K562 (cell line): Measurements from ENCODE around the gene DYRK1A. TPM values are rescaled to one million over a fixed set of nuclear protein-coding genes. Genes with fewer than 3 reads are reported as not detected.
A peak's percentile ranks its signal among the peaks of the same experiment; 100 is the strongest.

Experiments
- BRCA1 ChIP-seq, 2 experiments: fragments of 450-650 bp in 1 of 2; sonication (generic) in 1 of 2; formaldehyde crosslinking in 1 of 2; IDR thresholded peaks; 2 replicates each; pipeline versions ENCODE4 v1.5.0 to v1.6.1; 2017 to 2020; ENCODE audit warnings: mild to moderate bottlenecking in 1 of 2, missing genetic modification reagents in 1 of 2
- CBFA2T2 ChIP-seq: fragments of 450-650 bp; conservative IDR thresholded peaks from 2 replicates; pipeline ENCODE4 v1.6.1; 2017; ENCODE audit warnings: mild to moderate bottlenecking
- CXXC5 ChIP-seq: fragments of 250-450 bp; sonication (Bioruptor Pico); IDR thresholded peaks from 2 replicates; pipeline ENCODE4 v1.8.0; 2022; ENCODE audit warnings: inconsistent platforms, mild to moderate bottlenecking, moderate library complexity
- FOXJ2 ChIP-seq: fragments of 200-800 bp; sonication (Bioruptor generic); IDR thresholded peaks from 2 replicates; pipeline ENCODE4 v1.6.1; 2016; ENCODE audit warnings: missing genetic modification characterization, missing compliant biosample characterization
- MAFF ChIP-seq: IDR thresholded peaks from 2 replicates; pipeline ENCODE4 v1.6.1; 2012; ENCODE audit warnings: low read length, improper control_type of control experiment
- MTA1 ChIP-seq: fragments of 450-650 bp; IDR thresholded peaks from 2 replicates; pipeline ENCODE4 v1.6.1; 2017; ENCODE audit warnings: borderline replicate concordance
- MYNN ChIP-seq, 2 experiments: sonication (generic); formaldehyde crosslinking in 1 of 2; IDR thresholded peaks; 2 replicates each; pipeline versions ENCODE4 v1.5.0 to v1.6.1; 2016 to 2020; ENCODE audit warnings: antibody characterized with exemption in 1 of 2, missing genetic modification reagents in 1 of 2
- NR2C2 ChIP-seq, 2 experiments: fragments of 200-800 bp in 1 of 2; sonication (Bioruptor generic) in 1 of 2; sonication (generic) in 1 of 2; formaldehyde crosslinking in 1 of 2; IDR thresholded peaks; 2 replicates each; pipeline versions ENCODE4 v1.6.1 to v1.8.0; 2016 to 2022; ENCODE audit warnings: mild to moderate bottlenecking in 1 of 2, missing compliant biosample characterization in 1 of 2, missing genetic modification characterization in 1 of 2, missing genetic modification reagents in 1 of 2
- RCOR1 ChIP-seq, 2 experiments: IDR thresholded peaks; 2 replicates each; pipeline ENCODE4 v1.6.1; 2012; ENCODE audit warnings: low read depth in 2 of 2, low read length in 2 of 2, borderline replicate concordance in 1 of 2, improper control_type of control experiment in 1 of 2
- STAT5A ChIP-seq: IDR thresholded peaks from 2 replicates; pipeline ENCODE4 v1.6.1; 2012; ENCODE audit warnings: low read length, inconsistent platforms, borderline replicate concordance
- ZNF12 ChIP-seq: sonication (generic); formaldehyde crosslinking; IDR thresholded peaks from 2 replicates; pipeline ENCODE4 v1.4.0; 2020; ENCODE audit warnings: mild to moderate bottlenecking, missing genetic modification reagents
- ZNF79 ChIP-seq: fragments of 250-450 bp; sonication (Bioruptor Pico); IDR thresholded peaks from 2 replicates; pipeline ENCODE4 v1.4.0; 2020; ENCODE audit warnings: low read depth, mild to moderate bottlenecking, moderate library complexity
- polyA plus RNA-seq, 8 experiments: library from polyadenylated mRNA; depleted of rRNA in 4 of 8; stranded (reverse) in 5 of 8; unstranded in 3 of 8; fragments of >200 nt; fragmentation: Nextera tagmentation in 2 of 8; fragmentation: Illumina TruSeq in 1 of 8; extraction: Ambion mirVana in 2 of 8; extraction: Trizol in 1 of 8; gene quantifications; 2 replicates each; pipeline versions ENCODE4 v1.2.1 to v1.2.3, GENCODE V29; 2011 to 2014; ENCODE audit warnings: inconsistent platforms in 1 of 8, missing spikeins in 1 of 8
- total RNA-seq, 7 experiments: library from RNA; depleted of rRNA in 6 of 7; stranded (reverse); fragments of >200 nt in 6 of 7; fragmentation: Illumina TruSeq in 2 of 7; extraction: Trizol in 2 of 7; gene quantifications; 2 replicates each; pipeline versions ENCODE4 v1.2.1 to v1.2.3, GENCODE V29; 2011 to 2021; ENCODE audit warnings: low replicate concordance in 1 of 7
- TF ChIP-seq, protein P1 (sequence below), 2 experiments: fragments of 450-650 bp in 1 of 2; sonication (generic) in 1 of 2; formaldehyde crosslinking; conservative IDR thresholded peaks; 2 replicates each; pipeline versions ENCODE4 v1.4.0 to v1.8.1; 2020 to 2022; ENCODE audit warnings: mild to moderate bottlenecking in 1 of 2, missing genetic modification reagents in 1 of 2
- TF ChIP-seq, protein P2 (sequence below): sonication (generic); formaldehyde crosslinking; IDR thresholded peaks from 2 replicates; pipeline ENCODE4 v1.8.0; 2022; ENCODE audit warnings: missing genetic modification reagents, mild to moderate bottlenecking, moderate library complexity, borderline replicate concordance
- TF ChIP-seq, protein P3 (sequence below): fragments of 450-650 bp; IDR thresholded peaks from 2 replicates; pipeline ENCODE4 v1.6.1; 2017; ENCODE audit warnings: mild to moderate bottlenecking, moderate library complexity

The DYRK1A gene
- total and polyA plus RNA-seq, 9 of the 15 experiments (the other 6 are each of a cell fraction or from before 2014, with no cell fraction given), result 3.7 to 64.8 (median 42.3) TPM

DNA sequence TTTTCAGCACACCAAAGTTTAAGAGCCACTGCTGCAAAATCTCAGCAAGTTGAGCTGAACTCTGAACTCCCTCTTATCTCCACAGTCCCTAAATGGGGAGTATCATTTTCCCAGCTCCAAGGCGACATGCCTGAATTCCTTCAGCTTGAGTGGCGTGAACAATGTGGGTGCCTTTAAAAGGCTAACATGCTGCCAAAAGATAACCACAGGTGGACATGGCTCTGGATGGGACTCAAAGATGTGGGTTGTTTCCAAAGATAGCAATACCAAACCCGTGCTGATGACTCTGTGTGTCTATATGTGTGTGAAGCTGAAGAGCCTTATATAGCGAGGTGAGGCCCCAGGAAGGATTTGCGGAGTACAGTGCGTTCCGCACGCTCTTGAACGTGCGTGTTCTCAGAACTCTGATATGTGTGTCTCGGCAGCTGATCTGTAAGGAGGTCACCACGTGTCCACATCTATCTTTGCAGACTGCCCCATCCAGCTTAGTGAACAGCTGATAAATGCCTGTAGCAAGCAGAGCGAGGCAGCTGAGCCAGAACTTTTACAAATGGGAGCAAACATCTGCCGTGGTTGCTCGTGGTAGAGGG lies 189.2 kb downstream of the DYRK1A start (continued):
- TF ChIP-seq, protein P1, sequence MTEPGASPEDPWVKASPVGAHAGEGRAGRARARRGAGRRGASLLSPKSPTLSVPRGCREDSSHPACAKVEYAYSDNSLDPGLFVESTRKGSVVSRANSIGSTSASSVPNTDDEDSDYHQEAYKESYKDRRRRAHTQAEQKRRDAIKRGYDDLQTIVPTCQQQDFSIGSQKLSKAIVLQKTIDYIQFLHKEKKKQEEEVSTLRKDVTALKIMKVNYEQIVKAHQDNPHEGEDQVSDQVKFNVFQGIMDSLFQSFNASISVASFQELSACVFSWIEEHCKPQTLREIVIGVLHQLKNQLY (CRISPR knock-in tag; conservative IDR thresholded peaks at IDR 0.05), result no peak
- TF ChIP-seq BRCA1 (IDR thresholded peaks at IDR 0.05) (no peak), BRCA1 (CRISPR knock-in tag; IDR thresholded peaks at IDR 0.05) (no peak), CXXC5 (CRISPR knock-in tag) (peak; percentile 57), STAT5A (no peak), NR2C2 (CRISPR knock-in tag; IDR thresholded peaks at IDR 0.05) (no peak), NR2C2 (tag; IDR thresholded peaks at IDR 0.05) (peak; percentile 78), MAFF (no peak), FOXJ2 (tag) (no peak), MTA1 (peak; percentile 45; the same call in 1 of the 2 replicates), ZNF12 (no peak), CBFA2T2 (peak; percentile 69), RCOR1 (IDR thresholded peaks at IDR 0.05; ENCODE audit: borderline replicate concordance in 1 of 2, low read depth in 2 of 2, low read length in 2 of 2) (peak in 1 of 2 experiments; percentile 30; a peak in 1 of 4 replicates), ZNF79 (CRISPR knock-in tag) (no peak), MYNN (IDR thresholded peaks at IDR 0.05) (no peak), MYNN (CRISPR knock-in tag; IDR thresholded peaks at IDR 0.05) (no peak)
- TF ChIP-seq, protein P2, sequence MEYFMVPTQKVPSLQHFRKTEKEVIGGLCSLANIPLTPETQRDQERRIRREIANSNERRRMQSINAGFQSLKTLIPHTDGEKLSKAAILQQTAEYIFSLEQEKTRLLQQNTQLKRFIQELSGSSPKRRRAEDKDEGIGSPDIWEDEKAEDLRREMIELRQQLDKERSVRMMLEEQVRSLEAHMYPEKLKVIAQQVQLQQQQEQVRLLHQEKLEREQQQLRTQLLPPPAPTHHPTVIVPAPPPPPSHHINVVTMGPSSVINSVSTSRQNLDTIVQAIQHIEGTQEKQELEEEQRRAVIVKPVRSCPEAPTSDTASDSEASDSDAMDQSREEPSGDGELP, result peak; percentile 80; the same call in 1 of the 2 replicates
- TF ChIP-seq, protein P3, sequence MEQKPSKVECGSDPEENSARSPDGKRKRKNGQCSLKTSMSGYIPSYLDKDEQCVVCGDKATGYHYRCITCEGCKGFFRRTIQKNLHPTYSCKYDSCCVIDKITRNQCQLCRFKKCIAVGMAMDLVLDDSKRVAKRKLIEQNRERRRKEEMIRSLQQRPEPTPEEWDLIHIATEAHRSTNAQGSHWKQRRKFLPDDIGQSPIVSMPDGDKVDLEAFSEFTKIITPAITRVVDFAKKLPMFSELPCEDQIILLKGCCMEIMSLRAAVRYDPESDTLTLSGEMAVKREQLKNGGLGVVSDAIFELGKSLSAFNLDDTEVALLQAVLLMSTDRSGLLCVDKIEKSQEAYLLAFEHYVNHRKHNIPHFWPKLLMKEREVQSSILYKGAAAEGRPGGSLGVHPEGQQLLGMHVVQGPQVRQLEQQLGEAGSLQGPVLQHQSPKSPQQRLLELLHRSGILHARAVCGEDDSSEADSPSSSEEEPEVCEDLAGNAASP, result no peak
